ENCODE data around the gene LBH.

The LBH gene

DNA sequence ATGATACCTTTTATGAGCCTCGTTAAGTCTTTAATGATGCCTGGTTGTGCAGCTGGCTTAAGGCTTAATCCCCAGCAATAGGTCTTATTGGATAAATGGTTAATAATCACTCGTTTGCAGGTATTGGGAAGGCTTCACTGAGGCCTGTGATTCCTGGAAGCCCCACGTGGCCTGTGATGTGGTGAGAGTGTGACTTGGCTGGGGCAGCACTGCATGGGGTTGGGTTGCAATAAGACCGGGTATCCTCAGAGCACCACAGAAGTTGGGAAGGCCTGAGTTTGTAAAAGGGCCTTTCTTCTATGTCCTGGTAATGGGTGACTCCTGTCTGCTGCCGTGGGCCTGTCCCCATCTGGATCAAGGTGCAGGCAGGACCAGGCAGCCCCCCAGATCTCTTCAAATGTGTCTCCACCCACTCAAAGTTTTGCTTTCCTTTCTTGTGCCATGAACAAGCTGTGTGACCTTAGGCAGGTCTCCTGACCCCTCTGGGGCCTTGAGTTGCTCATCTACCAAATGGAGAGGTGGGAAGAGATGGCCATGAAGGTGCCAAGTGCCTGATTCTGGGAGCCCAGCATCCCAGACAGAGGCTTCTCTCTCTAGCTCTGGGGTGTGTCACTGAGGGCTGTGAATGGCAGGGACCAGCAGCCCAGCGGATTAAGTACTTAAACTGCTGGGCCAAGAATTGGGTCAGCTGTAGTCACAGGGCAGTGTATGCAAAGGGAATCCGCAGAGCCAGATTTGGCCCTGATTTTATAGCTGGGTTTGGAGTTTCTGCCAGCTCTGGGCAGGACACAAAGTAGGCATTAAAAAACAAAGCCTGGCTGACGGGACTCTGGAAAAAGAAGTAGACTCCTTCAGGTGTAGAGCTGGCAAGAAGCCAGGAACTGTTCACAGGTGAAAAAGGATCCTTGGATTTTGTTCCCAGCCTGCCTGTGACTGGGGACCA is 24.4 kb downstream of the LBH start:
- ChIA-PET CTCF (no interaction called here), POLR2A (no interaction called here)
- DNase-seq (ENCODE audit: extremely low spot score), result no peak
- TF ChIP-seq TARDBP (IDR thresholded peaks at IDR 0.05) (no peak), FOXA1 (IDR thresholded peaks at IDR 0.05) (no peak), FOXK2 (IDR thresholded peaks at IDR 0.05) (no peak), ZNF384 (IDR thresholded peaks at IDR 0.05) (no peak), FOXM1 (IDR thresholded peaks at IDR 0.05; ENCODE audit: borderline replicate concordance) (no peak)
- TF ChIP-seq, protein P1, sequence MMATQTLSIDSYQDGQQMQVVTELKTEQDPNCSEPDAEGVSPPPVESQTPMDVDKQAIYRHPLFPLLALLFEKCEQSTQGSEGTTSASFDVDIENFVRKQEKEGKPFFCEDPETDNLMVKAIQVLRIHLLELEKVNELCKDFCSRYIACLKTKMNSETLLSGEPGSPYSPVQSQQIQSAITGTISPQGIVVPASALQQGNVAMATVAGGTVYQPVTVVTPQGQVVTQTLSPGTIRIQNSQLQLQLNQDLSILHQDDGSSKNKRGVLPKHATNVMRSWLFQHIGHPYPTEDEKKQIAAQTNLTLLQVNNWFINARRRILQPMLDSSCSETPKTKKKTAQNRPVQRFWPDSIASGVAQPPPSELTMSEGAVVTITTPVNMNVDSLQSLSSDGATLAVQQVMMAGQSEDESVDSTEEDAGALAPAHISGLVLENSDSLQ (IDR thresholded peaks at IDR 0.05), result no peak

DNA sequence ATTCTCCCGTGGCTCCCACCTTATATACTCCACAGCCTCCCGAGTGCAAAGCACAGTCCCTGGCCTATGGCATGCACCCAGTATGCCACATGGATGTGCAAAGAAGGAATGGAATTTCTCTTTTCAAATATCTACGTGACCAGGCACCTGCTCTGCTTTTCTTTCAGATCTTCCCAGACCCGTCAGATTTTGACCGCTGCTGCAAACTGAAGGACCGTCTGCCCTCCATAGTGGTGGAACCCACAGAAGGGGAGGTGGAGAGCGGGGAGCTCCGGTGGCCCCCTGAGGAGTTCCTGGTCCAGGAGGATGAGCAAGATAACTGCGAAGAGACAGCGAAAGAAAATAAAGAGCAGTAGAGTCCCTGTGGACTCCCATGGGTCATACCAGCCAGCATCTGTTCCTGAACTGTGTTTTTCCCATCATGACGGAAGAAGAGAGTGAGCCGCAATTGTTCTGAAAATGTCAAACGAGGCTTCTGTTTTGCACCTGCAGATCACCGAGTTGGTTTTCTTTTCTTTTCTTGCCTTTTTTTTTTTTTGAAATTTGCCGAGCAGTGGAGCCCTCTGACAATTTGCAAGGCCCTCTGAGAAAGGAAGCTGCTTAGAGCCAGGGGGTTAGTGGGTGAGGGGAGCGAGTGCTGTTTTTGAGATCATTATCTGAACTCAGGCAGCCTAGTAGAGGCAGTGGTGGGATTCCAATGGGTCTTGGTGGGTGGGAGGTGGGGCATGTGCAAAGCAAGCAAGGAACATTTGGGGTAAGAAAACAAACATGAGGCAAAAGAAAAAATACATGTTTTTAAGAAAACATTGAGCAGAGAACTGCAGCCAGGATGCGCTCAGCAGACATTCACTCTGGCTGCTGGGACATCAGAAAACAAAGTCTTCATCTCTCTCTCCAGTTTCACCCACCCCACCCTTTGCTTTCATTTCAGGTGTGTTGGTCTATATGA is 26.2 kb downstream of the LBH start:
- ChIA-PET POLR2A (no interaction called here), CTCF (no interaction called here)
- TF ChIP-seq CTBP1 (IDR thresholded peaks at IDR 0.05; ENCODE audit: borderline replicate concordance) (no peak), L3MBTL2 (conservative IDR thresholded peaks at IDR 0.05) (no peak), FOXA1 (IDR thresholded peaks at IDR 0.05) (no peak), FOXM1 (IDR thresholded peaks at IDR 0.05; ENCODE audit: borderline replicate concordance) (no peak), SP1 (IDR thresholded peaks at IDR 0.05) (no peak), FOXK2 (IDR thresholded peaks at IDR 0.05) (no peak), TARDBP (IDR thresholded peaks at IDR 0.05) (no peak), BHLHE40 (IDR thresholded peaks at IDR 0.05; ENCODE audit: borderline replicate concordance) (no peak), LEF1 (IDR thresholded peaks at IDR 0.05; ENCODE audit: borderline replicate concordance) (no peak), ARNT (IDR thresholded peaks at IDR 0.05) (no peak), SUZ12 (IDR thresholded peaks at IDR 0.05) (no peak), ZNF384 (IDR thresholded peaks at IDR 0.05) (no peak)
- TF ChIP-seq, protein P1 (IDR thresholded peaks at IDR 0.05), result no peak
- DNase-seq (ENCODE audit: extremely low spot score), result no peak

DNA sequence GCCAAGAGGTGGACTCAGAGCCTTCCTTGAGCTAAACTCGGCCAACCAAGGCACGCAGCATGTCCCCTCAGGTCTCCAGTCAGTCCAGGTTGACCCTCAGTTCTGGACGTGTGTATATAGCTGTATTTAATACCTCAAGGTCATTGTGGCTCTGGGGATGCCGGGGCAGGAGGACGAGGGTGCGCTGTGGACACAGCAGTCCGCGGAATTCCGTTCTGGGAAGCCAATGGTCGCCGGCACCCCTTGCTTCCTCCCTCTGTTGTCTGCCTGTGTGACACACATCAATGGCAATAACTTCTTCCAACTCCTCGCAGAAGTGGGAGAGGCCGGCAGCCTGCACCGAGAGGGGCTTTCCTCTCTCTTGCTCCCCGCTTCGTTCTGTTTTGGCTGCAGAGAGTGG is 27.7 kb downstream of the LBH start:
- CTCF ChIA-PET, result no interaction called here
- TF ChIP-seq, protein P1 (IDR thresholded peaks at IDR 0.05), result no peak
- TF ChIP-seq FOXK2 (IDR thresholded peaks at IDR 0.05) (no peak), FOXA1 (IDR thresholded peaks at IDR 0.05) (no peak), SP1 (IDR thresholded peaks at IDR 0.05) (no peak), ELF4 (IDR thresholded peaks at IDR 0.05) (no peak)
- POLR2A ChIA-PET, result no interaction called here
- no peak for DNase-seq (ENCODE audit: extremely low spot score)

DNA sequence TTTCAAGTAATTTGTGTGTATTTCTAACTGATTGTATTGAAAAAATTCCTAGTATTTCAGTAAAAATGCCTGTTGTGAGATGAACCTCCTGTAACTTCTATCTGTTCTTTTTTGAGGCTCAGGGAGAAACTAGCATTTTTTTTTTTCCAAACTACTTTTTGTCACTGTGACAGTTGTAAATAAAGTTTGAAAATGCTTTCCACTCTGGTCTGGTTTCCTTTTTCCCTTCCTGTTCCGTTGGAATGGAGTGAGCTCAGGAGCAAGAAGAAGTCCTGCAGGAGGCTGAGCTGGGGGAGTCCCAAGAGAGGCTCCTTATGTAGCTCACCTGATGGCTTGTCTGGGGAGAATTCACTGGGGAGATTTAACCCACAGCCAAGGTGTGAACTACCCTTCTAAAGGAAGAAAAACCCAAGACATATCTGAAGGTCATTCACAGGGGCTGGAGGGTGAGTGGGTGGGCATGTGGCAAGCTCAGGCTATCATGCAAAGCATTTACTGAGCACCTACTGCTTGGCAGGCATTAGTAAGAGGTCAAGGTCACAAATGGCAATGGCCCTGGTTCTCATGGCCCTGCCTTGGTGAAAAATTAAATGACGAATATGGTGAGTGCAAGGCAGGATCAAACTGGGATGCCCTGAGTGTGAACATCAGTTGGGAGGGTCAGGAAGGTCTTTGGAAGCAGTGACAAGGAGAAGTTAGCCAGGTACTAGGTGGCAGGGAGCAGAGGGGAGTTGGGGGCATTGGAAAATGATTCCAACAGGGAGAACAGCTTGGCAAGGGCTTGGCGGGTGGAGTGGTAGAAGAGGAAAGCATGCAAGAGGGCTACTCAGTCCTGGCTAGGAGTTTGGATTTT is 28.7 kb downstream of the LBH start:
- DNase-seq (ENCODE audit: extremely low spot score), result no peak
- ChIA-PET CTCF (no interaction called here), POLR2A (no interaction called here)
- no peak for TF ChIP-seq HDGF (IDR thresholded peaks at IDR 0.05; ENCODE audit: borderline replicate concordance)
- no peak for TF ChIP-seq ARNT (IDR thresholded peaks at IDR 0.05)
- TF ChIP-seq TARDBP (IDR thresholded peaks at IDR 0.05), result no peak
- TF ChIP-seq SUZ12 (IDR thresholded peaks at IDR 0.05), result no peak
- TF ChIP-seq ZNF384 (IDR thresholded peaks at IDR 0.05), result no peak

DNA sequence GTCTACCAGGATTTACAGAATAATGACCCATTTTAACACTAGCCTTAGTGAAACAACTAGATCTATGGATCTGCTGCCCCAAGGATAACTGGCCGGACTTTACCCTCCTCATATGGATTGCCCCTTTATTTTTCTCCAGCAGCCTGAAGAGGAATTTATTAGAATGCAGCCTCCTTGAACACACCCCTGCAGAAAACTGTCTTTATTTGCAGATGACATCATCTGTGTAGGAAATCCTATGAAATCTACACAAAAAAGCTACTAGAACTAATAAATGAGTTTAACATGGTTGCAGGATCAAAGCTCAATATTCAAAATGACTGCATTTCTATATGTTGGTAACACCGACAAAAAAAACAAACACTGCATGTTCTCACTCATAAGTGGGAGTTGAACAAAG is 29.6 kb downstream of the LBH start:
- POLR2A ChIA-PET, result no interaction called here
- TF ChIP-seq LEF1 (IDR thresholded peaks at IDR 0.05; ENCODE audit: borderline replicate concordance) (no peak), L3MBTL2 (conservative IDR thresholded peaks at IDR 0.05) (no peak), FOXM1 (IDR thresholded peaks at IDR 0.05; ENCODE audit: borderline replicate concordance) (no peak), SP1 (IDR thresholded peaks at IDR 0.05) (no peak), BHLHE40 (IDR thresholded peaks at IDR 0.05; ENCODE audit: borderline replicate concordance) (no peak), FOXK2 (IDR thresholded peaks at IDR 0.05) (no peak), FOXA1 (IDR thresholded peaks at IDR 0.05) (no peak), ARNT (IDR thresholded peaks at IDR 0.05) (no peak), NFRKB (IDR thresholded peaks at IDR 0.05) (no peak), ZNF384 (IDR thresholded peaks at IDR 0.05) (no peak), SUZ12 (IDR thresholded peaks at IDR 0.05) (no peak), TARDBP (IDR thresholded peaks at IDR 0.05) (no peak), ELF4 (IDR thresholded peaks at IDR 0.05) (no peak), CTBP1 (IDR thresholded peaks at IDR 0.05; ENCODE audit: borderline replicate concordance) (no peak), HDGF (IDR thresholded peaks at IDR 0.05; ENCODE audit: borderline replicate concordance) (no peak)
- TF ChIP-seq, protein P1 (IDR thresholded peaks at IDR 0.05), result no peak
- CTCF ChIA-PET, result no interaction called here
- no peak for DNase-seq (ENCODE audit: extremely low spot score)

Data from HEK293T (cell line).